ENCODE data around the gene PAN3.

GRCh38 chr13:28204690-28205443, 66.5 kb downstream of the PAN3 start:
- TF ChIP-seq CTCF (IDR thresholded peaks at IDR 0.05), result no peak
- TF ChIP-seq POLR2A (IDR thresholded peaks at IDR 0.05), result no peak
